Activated B cell treated with CpG ODN at 0.5 μM for 24 hours (primary cell): ENCODE results near the gene TXN2. TPM values are rescaled to one million over a fixed set of nuclear protein-coding genes. Genes with fewer than 3 reads are reported as not detected.
"Not testable (repeated sequence)": the region's sequence is repeated elsewhere in the genome, so short reads cannot be mapped to it uniquely, and the experiment has no call there.

Source experiments
- ATAC-seq: fragments of 200-7000 bp; cut with Tn5 transposase; one replicate; pipeline ENCODE4 v1.10.0; 2021; ENCODE audit warnings: low read depth, mild to moderate bottlenecking, moderate library complexity
- CTCF ChIA-PET: fragments of 350-600 bp; sonication (Branson Sonifier 250); formaldehyde crosslinking; loops from one replicate; lab custom pipeline; 2021; ENCODE audit warnings: antibody characterized with exemption; lab: Charles Lee
- POLR2A ChIA-PET: fragments of 350-600 bp; sonication (Branson Sonifier 250); formaldehyde crosslinking; loops from one replicate; lab custom pipeline; 2021; ENCODE audit warnings: antibody characterized with exemption; lab: Charles Lee
- DNase-seq: peaks from one replicate; pipeline ENCODE4 v3.0.0; 2022
- H3K27ac Mint-ChIP-seq: one replicate; pipeline ENCODE4 v1.8.0; 2020; ENCODE audit warnings: mixed read lengths
- H3K27me3 Mint-ChIP-seq: one replicate; pipeline ENCODE4 v1.8.0; 2021; ENCODE audit warnings: mixed read lengths
- H3K36me3 Mint-ChIP-seq: one replicate; pipeline ENCODE4 v1.8.0; 2021; ENCODE audit warnings: low read depth, mixed read lengths
- H3K4me1 Mint-ChIP-seq: one replicate; pipeline ENCODE4 v1.8.0; 2021; ENCODE audit warnings: mixed read lengths
- H3K4me3 Mint-ChIP-seq: one replicate; pipeline ENCODE4 v1.8.0; 2020; ENCODE audit warnings: mild to moderate bottlenecking, mixed read lengths
- H3K9me3 Mint-ChIP-seq: one replicate; pipeline ENCODE4 v1.8.0; 2020; ENCODE audit warnings: mixed read lengths
- intact Hi-C: fragments of 100-400 bp; cut with micrococcal nuclease; formaldehyde crosslinking; loops from one replicate; pipeline ENCODE4 v1.15.1; 2024
- total RNA-seq: library from RNA; stranded (reverse); gene quantifications from 2 replicates; pipeline ENCODE4 v1.2.3, GENCODE V29; 2022
- TF ChIP-seq, protein P1 (sequence below): fragments of 200-600 bp; IDR thresholded peaks from one replicate; pipeline ENCODE4 v1.8.0; 2022; ENCODE audit warnings: antibody characterized with exemption, mild to moderate bottlenecking

Gene TXN2
- total RNA-seq, 1 donor from 2014 or later, result 59.1 TPM

DNA sequence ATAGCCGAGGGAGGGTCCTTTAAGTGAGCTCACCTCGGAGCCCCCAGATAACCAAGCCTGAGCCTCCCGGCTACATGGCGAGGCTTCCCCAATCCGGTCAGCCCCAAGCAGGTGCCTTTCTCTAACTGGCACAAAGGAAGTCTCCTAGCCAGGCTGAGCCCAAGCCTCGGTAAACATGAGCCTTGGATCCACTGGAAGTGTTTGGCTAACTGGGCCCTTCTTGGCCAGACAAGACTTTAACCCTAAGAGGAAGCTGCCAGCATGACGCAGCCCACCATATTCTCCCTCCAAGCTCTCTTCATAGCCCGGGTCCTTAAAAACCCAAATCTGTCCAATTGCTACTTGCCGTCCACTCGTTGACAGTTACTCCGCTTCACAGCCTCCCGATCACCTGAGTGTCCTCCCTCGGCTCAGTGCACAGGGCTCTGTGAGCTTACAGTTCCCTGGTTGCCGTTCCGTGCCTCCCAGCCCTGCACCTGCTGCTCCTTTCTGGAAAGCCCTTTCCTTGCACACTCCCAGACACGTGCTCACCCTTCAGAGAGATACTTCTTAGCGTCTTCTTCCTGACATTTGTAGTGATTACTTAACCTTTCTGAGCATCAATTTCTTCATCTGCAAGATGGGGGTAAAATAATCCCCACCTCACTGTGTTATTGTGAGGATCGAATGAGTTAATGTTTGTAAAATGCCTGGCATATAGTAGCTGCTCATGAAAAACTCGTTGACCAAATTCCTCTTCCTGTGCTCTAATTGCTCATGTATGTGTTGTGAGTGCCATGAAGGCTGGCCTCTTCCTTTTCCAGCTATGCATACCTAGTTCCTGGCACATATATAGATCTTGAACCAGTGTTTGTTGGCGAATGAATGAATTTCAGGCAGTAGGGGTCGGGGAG lies 25.6 kb downstream of the TXN2 start:
- DNase-seq (no peak), ATAC-seq (no peak)
- TF ChIP-seq, protein P1, sequence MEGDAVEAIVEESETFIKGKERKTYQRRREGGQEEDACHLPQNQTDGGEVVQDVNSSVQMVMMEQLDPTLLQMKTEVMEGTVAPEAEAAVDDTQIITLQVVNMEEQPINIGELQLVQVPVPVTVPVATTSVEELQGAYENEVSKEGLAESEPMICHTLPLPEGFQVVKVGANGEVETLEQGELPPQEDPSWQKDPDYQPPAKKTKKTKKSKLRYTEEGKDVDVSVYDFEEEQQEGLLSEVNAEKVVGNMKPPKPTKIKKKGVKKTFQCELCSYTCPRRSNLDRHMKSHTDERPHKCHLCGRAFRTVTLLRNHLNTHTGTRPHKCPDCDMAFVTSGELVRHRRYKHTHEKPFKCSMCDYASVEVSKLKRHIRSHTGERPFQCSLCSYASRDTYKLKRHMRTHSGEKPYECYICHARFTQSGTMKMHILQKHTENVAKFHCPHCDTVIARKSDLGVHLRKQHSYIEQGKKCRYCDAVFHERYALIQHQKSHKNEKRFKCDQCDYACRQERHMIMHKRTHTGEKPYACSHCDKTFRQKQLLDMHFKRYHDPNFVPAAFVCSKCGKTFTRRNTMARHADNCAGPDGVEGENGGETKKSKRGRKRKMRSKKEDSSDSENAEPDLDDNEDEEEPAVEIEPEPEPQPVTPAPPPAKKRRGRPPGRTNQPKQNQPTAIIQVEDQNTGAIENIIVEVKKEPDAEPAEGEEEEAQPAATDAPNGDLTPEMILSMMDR, result no peak
- Mint-ChIP-seq H3K36me3 (no peaks in the 10 kb centered on the region), H3K9me3 (no peaks in the 10 kb centered on the region), H3K27ac (peak overlapping the region; percentile 85), H3K27me3 (no peaks in the 10 kb centered on the region), H3K4me3 (peak overlapping the region; percentile 67), H3K4me1 (peaks cover 49% of the 10 kb centered on the region)
- POLR2A ChIA-PET, result interaction anchor here (0.8 to 5.6 kb wide), 14 partner anchors 9 to 128 kb away, joined by 3 to 91 read pairs (median 6); partner anchors contain the start of genes MYH9 and TXN2
- intact Hi-C loops, result loop anchor here (1.0 to 2.0 kb wide), 5 partner anchors 25 to 155 kb away; partner anchors contain the start of genes EIF3D and TXN2
- CTCF ChIA-PET, result interaction anchor here (1.2 to 1.6 kb wide), 5 partner anchors 15 to 155 kb away, joined by 3 to 5 read pairs (median 4); no protein-coding TSS in a partner anchor

DNA sequence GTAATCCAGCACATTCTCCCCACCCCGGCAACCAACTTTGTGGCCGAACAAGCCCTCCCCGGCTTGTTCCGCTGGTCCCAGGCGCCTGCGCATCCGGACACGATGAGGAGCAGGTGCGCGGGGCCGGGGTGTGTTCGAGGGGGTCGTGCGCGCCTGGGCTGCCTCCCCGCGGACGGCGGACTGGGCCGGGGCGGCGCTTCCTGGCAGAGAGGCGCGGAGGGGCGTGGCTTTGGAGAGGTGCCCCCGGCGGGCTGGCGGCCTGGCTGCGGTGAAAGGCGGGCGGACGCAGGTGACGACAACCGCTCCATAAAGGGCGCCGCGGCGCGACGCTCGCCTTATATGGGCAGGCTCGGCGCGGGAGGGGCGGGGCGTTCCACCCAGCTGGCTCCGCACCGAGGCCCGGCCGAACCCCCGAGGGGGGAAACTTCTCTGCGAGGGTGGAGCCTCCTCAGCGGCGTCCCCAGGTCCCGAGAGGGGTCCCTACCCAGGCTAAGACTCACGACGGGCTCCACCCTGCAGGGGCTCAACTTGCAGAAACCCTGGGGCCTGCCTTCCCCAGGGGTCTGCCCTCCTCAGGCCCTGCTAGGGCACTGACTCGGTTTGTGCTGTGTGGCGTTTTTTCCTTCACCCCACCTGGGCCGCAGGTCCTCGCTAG lies 26.4 kb downstream of the TXN2 start:
- POLR2A ChIA-PET, result interaction anchor here (0.6 to 5.6 kb wide), 17 partner anchors 7 to 127 kb away, joined by 3 to 91 read pairs (median 5); partner anchors contain the start of genes MYH9 and TXN2
- ATAC-seq (peak; percentile 66), DNase-seq (peak; percentile 91)
- H3K27me3 Mint-ChIP-seq, result no peaks in the 10 kb centered on the region
- intact Hi-C loops, result loop anchor here (1.0 to 2.0 kb wide), 5 partner anchors 26 to 154 kb away; partner anchors contain the start of genes EIF3D and TXN2
- H3K9me3 Mint-ChIP-seq, result no peaks in the 10 kb centered on the region
- no peaks in the 10 kb centered on the region for H3K36me3 Mint-ChIP-seq
- H3K4me1 Mint-ChIP-seq, result peaks cover 56% of the 10 kb centered on the region
- CTCF ChIA-PET, result interaction anchor here (1.2 to 1.6 kb wide), 4 partner anchors 15 to 153 kb away, joined by 3 to 5 read pairs (median 4); no protein-coding TSS in a partner anchor
- H3K27ac Mint-ChIP-seq, result peak overlapping the region; percentile 95
- H3K4me3 Mint-ChIP-seq, result peak overlapping the region; percentile 69
- TF ChIP-seq, protein P1, result no peak

GRCh38 chr22:36453855-36454378 lies 27.5 kb downstream of the TXN2 start:
- H3K9me3 Mint-ChIP-seq, result no peaks in the 10 kb centered on the region
- TF ChIP-seq, protein P1, result no peak
- intact Hi-C loops, result loop anchor here (2.0 kb wide), 1 partner anchor 75 kb away; the partner anchor contains the start of gene EIF3D
- no peaks in the 10 kb centered on the region for H3K36me3 Mint-ChIP-seq
- peak overlapping the region; percentile 95 for H3K27ac Mint-ChIP-seq
- DNase-seq, result no peak
- POLR2A ChIA-PET, result interaction anchor here (0.6 to 5.6 kb wide), 8 partner anchors 8 to 122 kb away, joined by 3 to 91 read pairs (median 4); partner anchors contain the start of gene MYH9
- ATAC-seq, result no peak
- peaks cover 62% of the 10 kb centered on the region for H3K4me1 Mint-ChIP-seq
- no peaks in the 10 kb centered on the region for H3K27me3 Mint-ChIP-seq
- peak overlapping the region; percentile 52 for H3K4me3 Mint-ChIP-seq
- CTCF ChIA-PET, result interaction anchor here (1.5 kb wide), 1 partner anchor 16 kb away, joined by 4 read pairs; no protein-coding TSS in a partner anchor

- peaks cover 68% of the 10 kb centered on the region for H3K4me1 Mint-ChIP-seq
- H3K27me3 Mint-ChIP-seq, H3K9me3 Mint-ChIP-seq, H3K36me3 Mint-ChIP-seq, DNase-seq, ATAC-seq, intact Hi-C loops: not testable (repeated sequence)
- ChIA-PET CTCF (interaction anchor here (1.5 kb wide), 1 partner anchor 17 kb away, joined by 4 read pairs; no protein-coding TSS in a partner anchor), POLR2A (interaction anchor here (0.9 to 5.6 kb wide), 4 partner anchors 10 to 120 kb away, joined by 4 to 91 read pairs (median 14); partner anchors contain the start of genes MYH9 and TXN2)
- H3K27ac Mint-ChIP-seq, result peak overlapping the region; percentile 95
- H3K4me3 Mint-ChIP-seq, result peak overlapping the region; percentile 67
These were observed 28.3 kb downstream of the TXN2 start for GRCh38 chr22:36452978-36453607.
